ENCODE measurements around the gene GALNT10. TPM values are rescaled to one million over a fixed set of nuclear protein-coding genes. Genes with fewer than 3 reads are reported as not detected.
A peak's percentile ranks its signal among the peaks of the same experiment; 100 is the strongest.

The GALNT10 gene
- total and polyA plus RNA-seq, 2 experiments from 2014 or later: 3.2 to 12.9 TPM

GRCh38 chr5:154355129-154355611 is 164.6 kb downstream of the GALNT10 start:
- H3K79me2 ChIP-seq (replicated peaks; ENCODE audit: insufficient read depth): no peaks in the 10 kb centered on the region
- peak; percentile 58 for ATAC-seq
- H3K27me3 ChIP-seq (ENCODE audit: insufficient read depth): no peaks in the 10 kb centered on the region
- H3K9me3 Mint-ChIP-seq: no peaks in the 10 kb centered on the region
- no peaks in the 10 kb centered on the region for H3F3A ChIP-seq (replicated peaks; ENCODE audit: low read depth)
- no peaks in the 10 kb centered on the region for H3K36me3 ChIP-seq (ENCODE audit: insufficient read depth)
- no peak overlapping the region for H2AFZ ChIP-seq
- no peaks in the 10 kb centered on the region for H3K36me3 Mint-ChIP-seq (ENCODE audit: low read depth)
- no peak overlapping the region for H3K4me3 Mint-ChIP-seq
- no peak overlapping the region for H3K4me3 ChIP-seq
- peaks cover 13% of the 10 kb centered on the region for H3K4me1 ChIP-seq (ENCODE audit: insufficient read depth)
- H3K27ac Mint-ChIP-seq: no peak overlapping the region
- H3K4me1 Mint-ChIP-seq: peaks cover 26% of the 10 kb centered on the region
- H4K20me1 ChIP-seq (replicated peaks; ENCODE audit: insufficient read depth): no peaks in the 10 kb centered on the region
- no peaks in the 10 kb centered on the region for H3K27me3 Mint-ChIP-seq (ENCODE audit: insufficient read depth, low read depth, poor library complexity)
- TF ChIP-seq ZNF114 (CRISPR knock-in tag; IDR thresholded peaks at IDR 0.05): no peak
- TF ChIP-seq ZNF331 (CRISPR knock-in tag; IDR thresholded peaks at IDR 0.05; ENCODE audit: low read depth): no peak
- no peak for TF ChIP-seq REST (IDR thresholded peaks at IDR 0.05; ENCODE audit: unreplicated experiment)
- no peak for TF ChIP-seq JUNB (IDR thresholded peaks at IDR 0.05; ENCODE audit: unreplicated experiment)
- no peak for TF ChIP-seq NANOG (IDR thresholded peaks at IDR 0.05; ENCODE audit: borderline replicate concordance)
- TF ChIP-seq, protein P1, sequence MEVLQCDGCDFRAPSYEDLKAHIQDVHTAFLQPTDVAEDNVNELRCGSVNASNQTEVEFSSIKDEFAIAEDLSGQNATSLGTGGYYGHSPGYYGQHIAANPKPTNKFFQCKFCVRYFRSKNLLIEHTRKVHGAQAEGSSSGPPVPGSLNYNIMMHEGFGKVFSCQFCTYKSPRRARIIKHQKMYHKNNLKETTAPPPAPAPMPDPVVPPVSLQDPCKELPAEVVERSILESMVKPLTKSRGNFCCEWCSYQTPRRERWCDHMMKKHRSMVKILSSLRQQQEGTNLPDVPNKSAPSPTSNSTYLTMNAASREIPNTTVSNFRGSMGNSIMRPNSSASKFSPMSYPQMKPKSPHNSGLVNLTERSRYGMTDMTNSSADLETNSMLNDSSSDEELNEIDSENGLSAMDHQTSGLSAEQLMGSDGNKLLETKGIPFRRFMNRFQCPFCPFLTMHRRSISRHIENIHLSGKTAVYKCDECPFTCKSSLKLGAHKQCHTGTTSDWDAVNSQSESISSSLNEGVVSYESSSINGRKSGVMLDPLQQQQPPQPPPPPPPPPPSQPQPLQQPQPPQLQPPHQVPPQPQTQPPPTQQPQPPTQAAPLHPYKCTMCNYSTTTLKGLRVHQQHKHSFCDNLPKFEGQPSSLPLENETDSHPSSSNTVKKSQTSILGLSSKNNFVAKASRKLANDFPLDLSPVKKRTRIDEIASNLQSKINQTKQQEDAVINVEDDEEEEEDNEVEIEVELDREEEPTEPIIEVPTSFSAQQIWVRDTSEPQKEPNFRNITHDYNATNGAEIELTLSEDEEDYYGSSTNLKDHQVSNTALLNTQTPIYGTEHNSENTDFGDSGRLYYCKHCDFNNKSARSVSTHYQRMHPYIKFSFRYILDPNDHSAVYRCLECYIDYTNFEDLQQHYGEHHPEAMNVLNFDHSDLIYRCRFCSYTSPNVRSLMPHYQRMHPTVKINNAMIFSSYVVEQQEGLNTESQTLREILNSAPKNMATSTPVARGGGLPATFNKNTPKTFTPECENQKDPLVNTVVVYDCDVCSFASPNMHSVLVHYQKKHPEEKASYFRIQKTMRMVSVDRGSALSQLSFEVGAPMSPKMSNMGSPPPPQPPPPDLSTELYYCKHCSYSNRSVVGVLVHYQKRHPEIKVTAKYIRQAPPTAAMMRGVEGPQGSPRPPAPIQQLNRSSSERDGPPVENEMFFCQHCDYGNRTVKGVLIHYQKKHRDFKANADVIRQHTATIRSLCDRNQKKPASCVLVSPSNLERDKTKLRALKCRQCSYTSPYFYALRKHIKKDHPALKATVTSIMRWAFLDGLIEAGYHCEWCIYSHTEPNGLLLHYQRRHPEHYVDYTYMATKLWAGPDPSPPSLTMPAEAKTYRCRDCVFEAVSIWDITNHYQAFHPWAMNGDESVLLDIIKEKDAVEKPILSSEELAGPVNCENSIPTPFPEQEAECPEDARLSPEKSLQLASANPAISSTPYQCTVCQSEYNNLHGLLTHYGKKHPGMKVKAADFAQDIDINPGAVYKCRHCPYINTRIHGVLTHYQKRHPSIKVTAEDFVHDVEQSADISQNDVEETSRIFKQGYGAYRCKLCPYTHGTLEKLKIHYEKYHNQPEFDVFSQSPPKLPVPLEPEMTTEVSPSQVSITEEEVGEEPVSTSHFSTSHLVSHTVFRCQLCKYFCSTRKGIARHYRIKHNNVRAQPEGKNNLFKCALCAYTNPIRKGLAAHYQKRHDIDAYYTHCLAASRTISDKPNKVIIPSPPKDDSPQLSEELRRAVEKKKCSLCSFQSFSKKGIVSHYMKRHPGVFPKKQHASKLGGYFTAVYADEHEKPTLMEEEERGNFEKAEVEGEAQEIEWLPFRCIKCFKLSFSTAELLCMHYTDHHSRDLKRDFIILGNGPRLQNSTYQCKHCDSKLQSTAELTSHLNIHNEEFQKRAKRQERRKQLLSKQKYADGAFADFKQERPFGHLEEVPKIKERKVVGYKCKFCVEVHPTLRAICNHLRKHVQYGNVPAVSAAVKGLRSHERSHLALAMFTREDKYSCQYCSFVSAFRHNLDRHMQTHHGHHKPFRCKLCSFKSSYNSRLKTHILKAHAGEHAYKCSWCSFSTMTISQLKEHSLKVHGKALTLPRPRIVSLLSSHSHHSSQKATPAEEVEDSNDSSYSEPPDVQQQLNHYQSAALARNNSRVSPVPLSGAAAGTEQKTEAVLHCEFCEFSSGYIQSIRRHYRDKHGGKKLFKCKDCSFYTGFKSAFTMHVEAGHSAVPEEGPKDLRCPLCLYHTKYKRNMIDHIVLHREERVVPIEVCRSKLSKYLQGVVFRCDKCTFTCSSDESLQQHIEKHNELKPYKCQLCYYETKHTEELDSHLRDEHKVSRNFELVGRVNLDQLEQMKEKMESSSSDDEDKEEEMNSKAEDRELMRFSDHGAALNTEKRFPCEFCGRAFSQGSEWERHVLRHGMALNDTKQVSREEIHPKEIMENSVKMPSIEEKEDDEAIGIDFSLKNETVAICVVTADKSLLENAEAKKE (CRISPR knock-in tag; IDR thresholded peaks at IDR 0.05): no peak
- no peaks in the 10 kb centered on the region for H3K9me2 ChIP-seq (ENCODE audit: insufficient read depth)
- H3K27ac ChIP-seq (ENCODE audit: low read depth): no peak overlapping the region
- peak; percentile 33 for DNase-seq (ENCODE audit: low spot score)
- H3K4me2 ChIP-seq: no peak overlapping the region

Measured in GM23338 (cell line).